Measurements from ENCODE around the gene MED23. TPM values are rescaled to one million over a fixed set of nuclear protein-coding genes. Genes with fewer than 3 reads are reported as not detected.

The MED23 gene
- total and polyA plus RNA-seq, 9 of the 15 experiments (the other 6 are each of a cell fraction or from before 2014, with no cell fraction given): 13.7 to 61.2 (median 27.2) TPM

- no peak overlapping the region for H3K4me3 ChIP-seq
- ChIA-PET CTCF (ENCODE audit: low intra/inter-chr PET ratio) (no interaction called here), POLR2A (no interaction called here)
- no peaks in the 10 kb centered on the region; the same call in 2 of the 3 replicates for H3K79me2 ChIP-seq (ENCODE audit: control insufficient read depth, insufficient read depth, low read length)
- FAIRE-seq (peak; percentile 52), ATAC-seq (no peak), DNase-seq (ENCODE audit: extremely low read depth in 1 of 4, low spot score in 3 of 4) (no peak)
- TF ChIP-seq SRSF7 (optimal IDR thresholded peaks at IDR 0.05; ENCODE audit: low read depth, low read length): no peak
- TF ChIP-seq ZNF121 (CRISPR knock-in tag; conservative IDR thresholded peaks at IDR 0.05): peak; percentile 82
- TF ChIP-seq CREB1 (IDR thresholded peaks at IDR 0.05): 0 out of 2 replicates have a peak, but pooled peaks have one; percentile 12
- no peak for TF ChIP-seq CREB1 (CRISPR knock-in tag; IDR thresholded peaks at IDR 0.05)
- no peak for TF ChIP-seq KDM2B (CRISPR knock-in tag; IDR thresholded peaks at IDR 0.05)
- H3K27me3 ChIP-seq (ENCODE audit: control insufficient read depth in 2 of 2, insufficient read depth in 2 of 2, low read length in 2 of 2): no peaks in the 10 kb centered on the region
- no peaks in the 10 kb centered on the region for H3K9me3 ChIP-seq (replicated peaks; ENCODE audit: control insufficient read depth, insufficient read depth, low read depth, low read length)
- H4K20me1 ChIP-seq (replicated peaks; ENCODE audit: control insufficient read depth, insufficient read depth, low read length): no peaks in the 10 kb centered on the region
- H3K4me2 ChIP-seq (ENCODE audit: insufficient read depth, low read length): no peak overlapping the region
- WGBS (ENCODE audit: insufficient coverage, low coverage, missing lambda C conversion rate): 63% methylated on average over 1 of the region's 2 CpGs
- H2AFZ ChIP-seq (ENCODE audit: low read depth, low read length): no peak overlapping the region
- H3K36me3 ChIP-seq (ENCODE audit: control insufficient read depth, insufficient read depth, low read length): peaks cover 26% of the 10 kb centered on the region
- no peak overlapping the region for H3K9ac ChIP-seq (ENCODE audit: insufficient read depth in 1 of 2, low read depth in 2 of 2, low read length in 2 of 2)
- no peak overlapping the region for H3K27ac ChIP-seq (ENCODE audit: extremely low read depth, low read depth, low read length)
- in situ Hi-C loops (cut with MboI) (no loop called here), intact Hi-C loops (cut with micrococcal nuclease) (no loop called here)
- BruUV-seq (replicated peaks): no TSS peak
- H3K9me1 ChIP-seq (ENCODE audit: control insufficient read depth, insufficient read depth, low read length): no peaks in the 10 kb centered on the region
- H3K4me1 ChIP-seq (replicated peaks in 1 of 2; ENCODE audit: control insufficient read depth in 2 of 2, insufficient read depth in 2 of 2, low read length in 2 of 2): peaks cover 0 to 15% of the 10 kb centered on the region in 2 experiments; a peak in 3 of 5 replicates
These were observed 35.6 kb upstream of the MED23 start for GRCh38 chr6:131663578-131664165.

DNA sequence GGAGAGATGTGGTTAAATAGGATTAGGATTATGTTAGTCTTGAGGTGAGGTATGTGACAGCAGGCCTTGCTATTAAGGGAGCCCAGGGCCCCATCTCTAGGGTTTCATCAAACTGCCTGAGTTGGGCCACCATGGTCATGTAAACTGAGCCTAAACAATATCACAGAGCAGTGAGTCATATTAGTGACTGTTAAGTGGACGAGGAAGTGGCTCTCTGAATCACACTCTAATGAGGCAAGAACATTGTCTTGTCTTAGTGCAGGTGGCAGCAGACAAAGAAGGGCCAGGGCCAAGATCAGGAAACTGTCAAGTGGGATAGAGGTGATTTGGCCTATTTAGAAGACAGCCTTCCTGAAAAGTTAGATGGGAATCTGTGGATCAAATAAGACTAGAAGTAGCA lies 32.2 kb upstream of the MED23 start:
- no peak for DNase-seq (ENCODE audit: extremely low read depth in 1 of 4, low spot score in 3 of 4)
- in situ Hi-C loops (cut with MboI): no loop called here
- no peaks in the 10 kb centered on the region for H3K27me3 ChIP-seq (ENCODE audit: control insufficient read depth in 2 of 2, insufficient read depth in 2 of 2, low read length in 2 of 2)
- no peak overlapping the region for H3K4me3 ChIP-seq
- no TSS peak for BruUV-seq (replicated peaks)
- H3K4me2 ChIP-seq (ENCODE audit: insufficient read depth, low read length): no peak overlapping the region
- peaks cover 33% of the 10 kb centered on the region for H3K36me3 ChIP-seq (ENCODE audit: control insufficient read depth, insufficient read depth, low read length)
- no peaks in the 10 kb centered on the region for H3K9me3 ChIP-seq (replicated peaks; ENCODE audit: control insufficient read depth, insufficient read depth, low read depth, low read length)
- no peak for FAIRE-seq
- no peaks in the 10 kb centered on the region for H3K9me1 ChIP-seq (ENCODE audit: control insufficient read depth, insufficient read depth, low read length)
- H3K27ac ChIP-seq (ENCODE audit: extremely low read depth, low read depth, low read length): 0 out of 3 replicates have a peak overlapping the region, but pooled peaks have one; percentile 17
- no peaks in the 10 kb centered on the region for H4K20me1 ChIP-seq (replicated peaks; ENCODE audit: control insufficient read depth, insufficient read depth, low read length)
- CTCF ChIA-PET (ENCODE audit: low intra/inter-chr PET ratio): no interaction called here
- H3K4me1 ChIP-seq (replicated peaks in 1 of 2; ENCODE audit: control insufficient read depth in 2 of 2, insufficient read depth in 2 of 2, low read length in 2 of 2): peaks cover 4 to 30% of the 10 kb centered on the region in 2 experiments
- no peak overlapping the region; a peak in 1 of 4 replicates for H3K9ac ChIP-seq (ENCODE audit: insufficient read depth in 1 of 2, low read depth in 2 of 2, low read length in 2 of 2)
- H3K79me2 ChIP-seq (ENCODE audit: control insufficient read depth, insufficient read depth, low read length): no peaks in the 10 kb centered on the region
- intact Hi-C loops (cut with micrococcal nuclease): no loop called here
- POLR2A ChIA-PET: interaction anchor here (3.7 kb wide), 1 partner anchor 10 kb away, joined by 18 read pairs; no protein-coding TSS in a partner anchor
- H2AFZ ChIP-seq (ENCODE audit: low read depth, low read length): no peak overlapping the region
- 21% methylated on average over 1 of the region's 1 CpG for WGBS (ENCODE audit: insufficient coverage, low coverage, missing lambda C conversion rate)
- peak; percentile 32; the same call in 2 of the 3 replicates for ATAC-seq
- TF ChIP-seq FOSL1 (tag; conservative IDR thresholded peaks at IDR 0.05): peak; percentile 87
- 0 out of 2 replicates have a peak, but pooled peaks have one; percentile 47 for TF ChIP-seq SPI1 (IDR thresholded peaks at IDR 0.05; ENCODE audit: borderline replicate concordance, low read depth, low read length)
